GM13976 (cell line): ENCODE measurements around the gene GOLGA8O.
"Not testable (repeated sequence)": the region's sequence is repeated elsewhere in the genome, so short reads cannot be mapped to it uniquely, and the experiment has no call there.

Experiments
- DNase-seq: peaks from one replicate; pipeline ENCODE4 v3.0.0; 2012; ENCODE audit warnings: low spot score
- in situ Hi-C: fragments of 300-500 bp; cut with MboI; formaldehyde crosslinking; loops from one replicate; pipeline ENCODE4 v1.12.0; 2022; ENCODE audit warnings: low sequenced_read_pairs, mixed read lengths, inconsistent platforms; ENCODE audit not compliant: unreplicated experiment

GOLGA8O gene

DNA sequence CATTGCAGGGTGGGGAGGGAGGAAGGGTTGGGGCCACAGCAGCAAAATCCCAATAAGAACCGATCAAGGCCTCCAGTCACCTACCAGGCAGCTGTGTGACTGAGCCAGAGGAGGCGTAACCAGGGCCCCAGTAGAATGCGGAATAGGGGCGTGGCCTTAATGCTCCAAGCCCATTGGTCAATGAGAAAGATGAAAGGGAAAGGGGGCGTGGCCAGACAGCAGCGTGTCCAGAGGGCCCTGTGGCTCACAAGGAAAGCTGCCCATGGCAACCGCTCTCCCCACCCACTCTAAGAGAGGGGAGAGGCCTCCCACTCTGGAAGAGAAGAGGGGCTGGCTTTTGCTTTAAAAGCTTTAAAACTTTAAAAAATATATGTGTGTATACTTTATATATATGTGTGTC, at the start of gene GOLGA8O:
TSS of gene GOLGA8O (minus strand) at position 101 of the 400 bp plus-strand sequence. CDS start at position 3, 98 bp downstream.
- DNase-seq, in situ Hi-C loops: not testable (repeated sequence)

GRCh38 chr15:32504152-32504811, 48.8 kb upstream of the GOLGA8O start:
- in situ Hi-C loops = not testable (repeated sequence)

DNA sequence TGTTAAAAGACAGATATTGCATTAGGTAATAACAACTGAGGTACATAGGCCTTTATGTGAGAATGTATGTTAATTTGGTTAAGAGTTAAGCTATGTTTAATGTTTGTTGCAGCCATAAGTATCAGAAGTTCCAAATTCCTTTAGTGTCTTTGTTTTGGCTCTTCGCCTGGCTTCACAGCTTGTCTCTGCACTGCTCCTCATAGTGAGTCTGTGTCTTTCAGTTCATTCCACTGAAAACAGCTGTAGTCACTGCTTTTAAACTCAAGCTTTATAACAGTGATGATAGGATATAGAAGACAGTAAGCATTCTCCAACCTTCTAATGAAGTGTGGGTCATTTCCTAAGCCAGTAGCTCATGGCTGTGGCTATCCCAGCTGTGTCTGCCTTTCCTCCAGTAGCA, 47.5 kb upstream of the GOLGA8O start:
- DNase-seq, in situ Hi-C loops: not testable (repeated sequence)

More at GRCh38 chr15:32504152-32504811, 48.8 kb upstream of the GOLGA8O start:
- not testable (repeated sequence) for DNase-seq

DNA sequence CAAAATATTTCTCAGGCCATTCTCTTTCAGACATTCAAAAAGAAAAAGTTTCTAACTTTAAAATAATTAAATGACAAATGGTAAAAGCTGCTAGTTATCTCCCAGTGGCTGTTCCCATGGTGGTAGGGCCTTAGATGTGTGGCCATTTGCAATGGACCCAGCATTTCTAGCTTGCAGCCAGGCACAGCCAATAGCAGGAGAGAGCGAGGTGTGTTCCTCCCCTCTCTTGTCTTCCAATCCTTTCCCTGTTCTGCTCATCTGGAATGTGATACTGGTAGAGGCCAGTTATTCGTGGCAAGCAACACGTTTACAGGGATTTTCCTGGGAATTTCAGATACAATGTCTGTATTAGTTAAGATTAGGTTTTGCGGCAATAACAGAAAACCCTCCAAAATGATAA, 37.3 kb upstream of the GOLGA8O start:
- in situ Hi-C loops = not testable (repeated sequence)

GRCh38 chr15:32486474-32486873, 31.0 kb upstream of the GOLGA8O start:
- in situ Hi-C loops, DNase-seq: not testable (repeated sequence)

More for the DNA sequence above, 37.3 kb upstream of the GOLGA8O start:
- DNase-seq = not testable (repeated sequence)

GRCh38 chr15:32483377-32483776, 27.9 kb upstream of the GOLGA8O start:
- in situ Hi-C loops, DNase-seq: not testable (repeated sequence)

DNA sequence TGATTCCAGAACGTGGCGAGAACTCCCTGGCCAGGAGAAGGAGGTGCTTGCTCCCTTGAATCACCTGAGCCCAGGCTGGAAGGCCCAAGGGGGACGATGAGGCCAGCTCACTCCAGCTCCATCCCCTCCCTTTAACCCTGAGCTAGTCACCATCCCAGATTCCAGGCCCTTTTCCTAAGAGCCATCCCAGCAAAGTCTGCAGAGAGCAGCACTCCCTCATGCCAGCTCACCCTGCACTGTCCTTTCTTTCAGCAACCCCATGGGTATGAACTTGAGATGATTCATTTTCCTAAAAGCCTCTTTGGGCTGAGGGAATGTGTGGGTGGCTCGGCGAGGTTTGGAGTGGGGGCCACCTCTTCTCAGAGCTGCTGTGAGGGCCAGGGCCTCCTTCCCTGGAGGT, 26.2 kb upstream of the GOLGA8O start:
- DNase-seq, in situ Hi-C loops: not testable (repeated sequence)

- in situ Hi-C loops, DNase-seq: not testable (repeated sequence)
Observed at GRCh38 chr15:32468076-32468475, 12.6 kb upstream of the GOLGA8O start.

GRCh38 chr15:32440445-32440977, 14.9 kb downstream of the GOLGA8O start:
- in situ Hi-C loops, DNase-seq: not testable (repeated sequence)

DNA sequence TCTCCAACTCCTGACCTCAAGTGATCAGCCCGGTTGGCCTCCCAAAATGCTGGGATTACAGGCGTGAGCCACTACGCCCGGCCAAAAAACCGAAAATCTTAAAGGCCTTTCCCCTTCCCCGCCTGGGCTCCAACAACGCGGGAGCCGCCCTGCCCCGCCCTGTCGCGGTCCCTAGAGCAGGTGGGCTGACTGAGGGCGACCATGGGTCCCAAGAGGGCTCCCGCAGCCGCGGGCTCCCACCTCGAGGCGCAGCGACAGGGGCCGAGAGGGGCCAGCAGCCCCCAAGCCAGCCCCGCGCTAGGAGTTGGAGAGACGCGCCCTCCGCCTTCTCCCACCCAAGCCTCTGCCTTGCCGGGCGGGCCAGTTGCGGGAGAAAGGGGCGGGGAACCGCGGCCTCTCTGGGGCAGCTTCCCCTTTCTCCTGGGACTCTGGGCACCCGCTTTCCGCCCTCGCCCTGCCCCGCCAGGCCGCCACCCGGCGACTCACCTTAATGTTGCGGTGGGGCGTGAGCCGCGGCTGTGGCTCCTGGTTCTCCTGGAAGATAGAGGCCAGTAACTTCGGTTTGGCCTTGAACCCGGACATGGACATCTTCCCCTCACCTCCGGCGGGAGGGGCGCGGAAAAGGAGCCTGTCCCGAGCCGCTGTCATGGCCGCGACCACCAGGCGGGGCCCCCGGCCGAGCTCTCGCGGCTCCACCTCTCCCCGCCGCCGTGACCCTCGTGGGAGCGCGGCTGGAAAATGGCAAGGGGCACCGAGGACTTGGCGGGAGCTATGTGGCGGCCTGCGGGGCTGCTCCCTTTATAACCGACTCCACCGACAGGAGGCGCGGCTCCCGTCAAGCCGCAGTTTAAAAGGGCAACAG, 21.1 kb downstream of the GOLGA8O start:
- DNase-seq, in situ Hi-C loops: not testable (repeated sequence)

DNA sequence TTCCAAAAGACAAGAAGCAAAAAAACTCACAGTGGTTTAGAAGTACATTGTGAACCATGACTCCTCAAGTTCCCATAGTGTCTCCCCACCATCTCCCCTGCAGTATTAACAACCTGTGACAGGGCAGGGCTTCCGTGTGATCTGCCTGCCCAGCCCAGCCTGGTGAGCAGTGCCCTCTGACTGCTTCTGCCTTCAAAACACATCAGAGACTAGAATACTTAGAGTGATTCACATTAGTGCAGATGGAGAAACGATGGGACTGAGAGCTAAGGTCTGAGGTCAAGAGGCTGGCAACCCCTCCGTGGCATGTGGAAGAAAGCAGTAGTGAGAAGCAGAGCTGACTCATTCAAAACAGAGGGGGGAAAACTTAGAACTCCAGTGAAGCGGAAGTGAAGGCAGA, 27.8 kb downstream of the GOLGA8O start:
- in situ Hi-C loops = not testable (repeated sequence)

GRCh38 chr15:32426511-32426910, 28.9 kb downstream of the GOLGA8O start:
- in situ Hi-C loops, DNase-seq: not testable (repeated sequence)

More for the DNA sequence above, 27.8 kb downstream of the GOLGA8O start:
- DNase-seq = not testable (repeated sequence)

DNA sequence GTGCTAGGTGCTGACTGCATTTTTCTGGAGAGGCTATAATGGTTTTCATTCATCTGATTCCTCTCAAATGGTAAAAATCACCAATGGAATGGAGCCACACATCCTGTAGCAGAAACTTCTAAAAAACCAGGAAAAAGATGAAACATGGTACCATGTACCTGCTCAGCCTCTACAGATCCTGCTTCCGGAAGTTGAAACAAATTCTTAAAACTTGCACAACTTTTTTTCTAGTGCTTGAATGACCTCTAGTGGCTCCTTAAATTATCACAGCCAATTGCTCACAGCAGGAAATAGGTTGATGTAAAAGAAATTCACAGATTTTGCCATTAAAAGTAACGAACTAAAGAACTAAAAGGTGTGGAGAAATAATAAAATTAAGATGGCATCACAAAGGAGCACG, 47.5 kb downstream of the GOLGA8O start:
- in situ Hi-C loops, DNase-seq: not testable (repeated sequence)

DNA sequence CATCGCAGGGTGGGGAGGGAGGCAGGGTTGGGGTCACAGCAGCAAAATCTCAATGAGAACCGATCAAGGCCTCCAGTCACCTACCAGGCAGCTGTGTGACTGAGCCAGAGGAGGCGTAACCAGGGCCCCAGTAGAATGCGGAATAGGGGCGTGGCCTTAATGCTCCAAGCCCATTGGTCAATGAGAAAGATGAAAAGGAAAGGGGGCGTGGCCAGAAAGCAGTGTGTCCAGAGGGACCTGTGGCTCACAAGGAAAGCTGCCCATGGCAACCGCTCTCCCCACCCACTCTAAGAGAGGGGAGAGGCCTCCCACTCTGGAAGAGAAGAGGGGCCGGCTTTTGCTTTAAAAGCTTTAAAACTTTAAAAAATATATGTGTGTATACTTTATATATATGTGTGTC, 52.2 kb downstream of the GOLGA8O start, which contains the start of gene GOLGA8K:
TSS of gene GOLGA8K (minus strand) at position 101 of the 400 bp plus-strand sequence. CDS start at position 3, 98 bp downstream.
- in situ Hi-C loops, DNase-seq: not testable (repeated sequence)

DNA sequence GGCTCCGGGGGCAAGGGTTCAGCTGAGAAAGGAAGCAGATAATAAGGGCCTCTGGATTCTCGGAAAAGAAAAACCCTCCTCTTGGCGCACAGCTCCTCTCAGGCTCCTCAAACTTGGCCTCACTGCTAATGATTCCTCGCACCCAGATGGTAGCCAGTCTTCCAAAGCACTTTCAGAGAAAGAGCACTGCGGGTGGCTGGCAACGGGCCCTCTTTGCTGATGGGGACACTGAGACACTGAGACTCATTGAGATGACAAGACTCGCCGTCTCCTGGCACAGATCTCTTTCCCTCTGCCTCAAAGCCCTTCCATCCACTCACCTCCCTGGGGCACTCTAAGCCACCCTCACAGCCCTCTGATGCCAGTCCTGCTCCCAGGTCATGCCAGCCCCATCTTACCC, 58.9 kb downstream of the GOLGA8O start:
- DNase-seq, in situ Hi-C loops: not testable (repeated sequence)
